Fibroblast of pulmonary artery (primary cell): Measurements from ENCODE around the gene SUSD5.
"Not testable (repeated sequence)": the region's sequence is repeated elsewhere in the genome, so short reads cannot be mapped to it uniquely, and the experiment has no call there.

ENCODE experiments used
- DNase-seq: peaks from one replicate; pipeline ENCODE4 v3.0.0-alpha.2; 2010; ENCODE audit warnings: low read depth
- H3K4me3 ChIP-seq: replicated peaks from 2 replicates; pipeline ENCODE4 v1.5.1; 2011; ENCODE audit warnings: low read depth, mild to moderate bottlenecking, control low read depth, low read length, moderate library complexity
- CTCF ChIP-seq: IDR thresholded peaks from 2 replicates; pipeline ENCODE4 v1.5.1; 2011; ENCODE audit warnings: mild to moderate bottlenecking, control low read depth, low read length, inconsistent platforms; ENCODE audit errors: missing control alignments

SUSD5 gene

GRCh38 chr3:33170531-33170930 is 48.1 kb downstream of the SUSD5 start:
- no peak for TF ChIP-seq CTCF
- H3K4me3 ChIP-seq = no peak overlapping the region
- DNase-seq = no peak

- no peak for TF ChIP-seq CTCF
- no peak for DNase-seq
Observed at GRCh38 chr3:33167716-33168336, 50.8 kb downstream of the SUSD5 start.

GRCh38 chr3:33167284-33167683 is 51.3 kb downstream of the SUSD5 start:
- H3K4me3 ChIP-seq = no peak overlapping the region
- TF ChIP-seq CTCF = no peak
- DNase-seq = no peak

More at GRCh38 chr3:33167716-33168336, 50.8 kb downstream of the SUSD5 start:
- H3K4me3 ChIP-seq = no peak overlapping the region

- no peak for DNase-seq
- TF ChIP-seq CTCF = no peak
Observed at GRCh38 chr3:33166095-33166494, 52.5 kb downstream of the SUSD5 start.

GRCh38 chr3:33165372-33165771 is 53.2 kb downstream of the SUSD5 start:
- no peak for TF ChIP-seq CTCF
- DNase-seq = no peak
- H3K4me3 ChIP-seq = no peak overlapping the region

More at GRCh38 chr3:33166095-33166494, 52.5 kb downstream of the SUSD5 start:
- no peak overlapping the region for H3K4me3 ChIP-seq

GRCh38 chr3:33162621-33163020 is 56.0 kb downstream of the SUSD5 start:
- H3K4me3 ChIP-seq, DNase-seq: not testable (repeated sequence)

- H3K4me3 ChIP-seq = no peak overlapping the region
- no peak for DNase-seq
- no peak for TF ChIP-seq CTCF
Observed at GRCh38 chr3:33159981-33160380, 58.6 kb downstream of the SUSD5 start.
